Measurements from ENCODE around the gene KCTD16. TPM values are rescaled to one million over a fixed set of nuclear protein-coding genes. Genes with fewer than 3 reads are reported as not detected.

The KCTD16 gene
- total and polyA plus RNA-seq, 11 donors = 0.02 to 0.32 (median 0.12) TPM; not detected in 3

- Histone ChIP-seq H3K4me3 (no peak overlapping the region), H3K36me3 (no peaks in the 10 kb centered on the region), H3K27me3 (peaks cover 0 to 4% (median 0%) of the 10 kb centered on the region in 9 donors), H3K9me3 (peaks cover 0 to 19% (median 0%) of the 10 kb centered on the region in 12 donors), H3K27ac (no peak overlapping the region), H3K4me1 (no peaks in the 10 kb centered on the region)
- 18 to 35% (median 30%) methylated on average over 1 of the region's 1 CpG for WGBS, 4 donors
- intact Hi-C loops (cut with DNase I) = no loop called here
- no peak for ATAC-seq
- no peak for DNase-seq
- no peak for TF ChIP-seq POLR2A (IDR thresholded peaks at IDR 0.05)
- no peak for TF ChIP-seq CTCF (IDR thresholded peaks at IDR 0.05)
Observed at GRCh38 chr5:144487207-144487606, 316.5 kb downstream of the KCTD16 start.

GRCh38 chr5:144487761-144488160 lies 317.1 kb downstream of the KCTD16 start:
- H3K4me3 ChIP-seq = no peak overlapping the region
- no peaks in the 10 kb centered on the region for H3K36me3 ChIP-seq
- peaks cover 0 to 19% (median 0%) of the 10 kb centered on the region in 12 donors for H3K9me3 ChIP-seq
- no peak for ATAC-seq
- TF ChIP-seq POLR2A (IDR thresholded peaks at IDR 0.05) = no peak
- no peak for TF ChIP-seq CTCF (IDR thresholded peaks at IDR 0.05)
- peaks cover 0 to 4% (median 0%) of the 10 kb centered on the region in 9 donors for H3K27me3 ChIP-seq
- no peaks in the 10 kb centered on the region for H3K4me1 ChIP-seq
- no peak for DNase-seq
- H3K27ac ChIP-seq = no peak overlapping the region
- intact Hi-C loops (cut with DNase I) = no loop called here

GRCh38 chr5:144503123-144503522 lies 332.4 kb downstream of the KCTD16 start:
- TF ChIP-seq CTCF (IDR thresholded peaks at IDR 0.05) = no peak
- no peak for TF ChIP-seq POLR2A (IDR thresholded peaks at IDR 0.05)
- WGBS, 4 donors = 70 to 82% (median 75%) methylated on average over 2 of the region's 2 CpGs
- intact Hi-C loops (cut with DNase I) = no loop called here
- H3K4me3 ChIP-seq = no peak overlapping the region
- no peaks in the 10 kb centered on the region for H3K4me1 ChIP-seq
- no peak overlapping the region for H3K27ac ChIP-seq
- H3K27me3 ChIP-seq = no peaks in the 10 kb centered on the region
- H3K36me3 ChIP-seq = no peaks in the 10 kb centered on the region
- ATAC-seq = no peak
- DNase-seq = no peak
- peaks cover 0 to 2% (median 0%) of the 10 kb centered on the region in 12 donors for H3K9me3 ChIP-seq

- no peak overlapping the region for H3K4me3 ChIP-seq
- no peak for ATAC-seq
- H3K9me3 ChIP-seq = peaks cover 0 to 6% (median 0%) of the 10 kb centered on the region in 12 donors
- 14 to 32% (median 22%) methylated on average over 5 of the region's 5 CpGs for WGBS, 4 donors
- no peaks in the 10 kb centered on the region for H3K27me3 ChIP-seq
- no peaks in the 10 kb centered on the region for H3K4me1 ChIP-seq
- no peak for TF ChIP-seq CTCF (IDR thresholded peaks at IDR 0.05)
- no peak for TF ChIP-seq POLR2A (IDR thresholded peaks at IDR 0.05)
- no peak for DNase-seq
- no peaks in the 10 kb centered on the region for H3K36me3 ChIP-seq
- no peak overlapping the region for H3K27ac ChIP-seq
- intact Hi-C loops (cut with DNase I) = no loop called here
Observed at GRCh38 chr5:144504929-144505577, 334.4 kb downstream of the KCTD16 start.

All from heart left ventricle (tissue), 16 donors.